KMS-11 (cell line): Measurements from ENCODE around the gene KLC1.

ENCODE experiments used
- H2AFZ ChIP-seq: fragments of 200-600 bp; sonication (generic); 2 replicates; pipeline ENCODE4 v1.6.1; 2016; ENCODE audit warnings: antibody characterized with exemption, mixed run types, low read depth
- H3K27ac ChIP-seq: fragments of 200-600 bp; sonication (generic); 2 replicates; pipeline ENCODE4 v1.6.1; 2016; ENCODE audit warnings: mild to moderate bottlenecking, mixed run types
- H3K27me3 ChIP-seq: fragments of 200-600 bp; sonication (generic); 2 replicates; pipeline ENCODE4 v1.6.1; 2017; ENCODE audit warnings: mild to moderate bottlenecking, low read depth, mixed run types, moderate library complexity; ENCODE audit not compliant: insufficient read depth
- H3K36me3 ChIP-seq: fragments of 200-600 bp; sonication (generic); 2 replicates; pipeline ENCODE4 v1.6.1; 2017; ENCODE audit warnings: mild to moderate bottlenecking, mixed run types; ENCODE audit not compliant: insufficient read depth
- H3K4me1 ChIP-seq: fragments of 200-600 bp; sonication (generic); 2 replicates; pipeline ENCODE4 v1.6.1; 2016; ENCODE audit warnings: mild to moderate bottlenecking, low read depth, mixed run types; ENCODE audit not compliant: poor library complexity, severe bottlenecking
- H3K4me2 ChIP-seq: fragments of 200-600 bp; sonication (generic); 2 replicates; pipeline ENCODE4 v1.7.0; 2016; ENCODE audit warnings: mild to moderate bottlenecking, mixed run types
- H3K4me3 ChIP-seq: fragments of 200-600 bp; sonication (generic); IDR thresholded peaks from 2 replicates; pipeline ENCODE4 v1.6.1; 2017; ENCODE audit warnings: low read depth, low read length, mixed read lengths; ENCODE audit not compliant: insufficient read depth
- H3K79me2 ChIP-seq: fragments of 200-600 bp; sonication (generic); 2 replicates; pipeline ENCODE4 v1.6.1; 2016; ENCODE audit warnings: low read depth, mixed run types; ENCODE audit not compliant: insufficient read depth
- H3K9ac ChIP-seq: fragments of 200-600 bp; sonication (generic); 2 replicates; pipeline ENCODE4 v1.6.1; 2016; ENCODE audit warnings: mild to moderate bottlenecking, mixed run types
- H4K20me1 ChIP-seq: fragments of 200-600 bp; sonication (generic); 2 replicates; pipeline ENCODE4 v1.6.1; 2016; ENCODE audit warnings: mild to moderate bottlenecking, mixed run types; ENCODE audit not compliant: insufficient read depth
- CTCF ChIP-seq: fragments of 200-600 bp; sonication (generic); conservative IDR thresholded peaks from 2 replicates; pipeline ENCODE4 v1.6.1; 2017; ENCODE audit warnings: low read depth, mild to moderate bottlenecking, antibody characterized with exemption, low read length, moderate library complexity, mixed read lengths

The KLC1 gene

GRCh38 chr14:103623308-103623707 lies 5.7 kb upstream of the KLC1 start:
- H3K9ac ChIP-seq = no peak overlapping the region
- H3K4me2 ChIP-seq = no peak overlapping the region
- TF ChIP-seq CTCF = no peak
- no peaks in the 10 kb centered on the region for H3K36me3 ChIP-seq
- no peak overlapping the region for H3K27ac ChIP-seq
- no peaks in the 10 kb centered on the region for H3K79me2 ChIP-seq
- no peaks in the 10 kb centered on the region for H4K20me1 ChIP-seq
- H3K4me3 ChIP-seq = no peak overlapping the region
- peaks cover 16% of the 10 kb centered on the region for H3K4me1 ChIP-seq
- H3K27me3 ChIP-seq = no peaks in the 10 kb centered on the region
- H2AFZ ChIP-seq = no peak overlapping the region

DNA sequence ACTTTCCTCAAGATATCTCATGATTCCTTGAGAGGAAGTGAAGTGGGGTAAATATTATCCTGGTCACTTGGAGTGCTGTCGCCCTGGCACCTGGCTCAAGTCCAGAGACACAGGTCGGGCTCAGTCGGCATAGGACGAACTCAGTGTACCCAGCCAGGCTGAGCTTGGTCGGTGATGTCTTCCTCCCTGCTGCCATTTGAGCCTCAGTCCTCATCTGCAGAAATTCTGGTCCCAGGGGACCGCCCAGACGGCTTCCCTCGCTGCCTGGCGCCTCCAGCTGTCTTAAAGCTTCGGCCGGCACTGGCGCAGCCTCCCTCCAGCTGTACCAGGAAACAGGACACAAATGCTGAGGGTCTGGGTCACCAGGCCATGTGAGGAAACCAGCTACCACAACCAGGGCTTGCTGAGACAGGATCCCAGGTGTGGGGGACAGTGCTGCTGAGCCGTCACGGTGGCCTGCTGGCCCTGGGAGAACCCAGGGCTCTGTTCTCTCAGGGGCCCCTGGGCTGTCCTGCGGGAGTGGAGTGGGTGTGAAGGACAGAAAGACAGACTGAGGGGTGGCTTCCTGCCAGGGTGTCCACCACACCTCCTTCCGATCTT lies 5.0 kb upstream of the KLC1 start:
- H3K79me2 ChIP-seq = no peaks in the 10 kb centered on the region
- no peak overlapping the region for H2AFZ ChIP-seq
- TF ChIP-seq CTCF = no peak
- H3K27ac ChIP-seq = no peak overlapping the region
- no peaks in the 10 kb centered on the region for H4K20me1 ChIP-seq
- peaks cover 16% of the 10 kb centered on the region for H3K4me1 ChIP-seq
- no peaks in the 10 kb centered on the region for H3K27me3 ChIP-seq
- H3K4me3 ChIP-seq = no peak overlapping the region
- H3K4me2 ChIP-seq = no peak overlapping the region
- H3K36me3 ChIP-seq = no peaks in the 10 kb centered on the region
- no peak overlapping the region for H3K9ac ChIP-seq

DNA sequence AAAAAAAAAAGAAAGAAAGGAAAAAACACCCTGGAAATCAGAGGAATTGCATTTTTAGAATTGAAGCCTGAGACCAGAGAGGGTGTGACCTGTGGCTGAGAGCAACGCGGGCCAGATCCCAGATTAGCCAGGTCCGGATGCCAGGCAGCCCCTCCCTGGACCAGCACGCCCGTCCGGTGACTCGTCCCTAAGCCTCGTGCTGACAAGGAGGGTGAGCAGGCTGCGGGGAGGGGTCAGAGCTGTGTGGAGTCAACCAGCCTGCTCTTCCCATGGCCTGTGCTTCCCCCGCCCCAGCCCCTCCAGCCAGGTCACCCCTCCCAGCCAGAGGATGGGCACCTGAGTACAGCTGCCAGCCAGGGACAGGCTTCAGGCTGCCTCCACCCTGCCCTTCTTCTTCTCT lies 4.2 kb upstream of the KLC1 start:
- Histone ChIP-seq H3K4me2 (no peak overlapping the region), H4K20me1 (no peaks in the 10 kb centered on the region), H3K27ac (no peak overlapping the region), H3K4me3 (no peak overlapping the region), H3K27me3 (no peaks in the 10 kb centered on the region), H3K79me2 (peaks cover 3% of the 10 kb centered on the region), H3K9ac (no peak overlapping the region), H3K4me1 (peaks cover 16% of the 10 kb centered on the region), H2AFZ (no peak overlapping the region), H3K36me3 (no peaks in the 10 kb centered on the region)
- no peak for TF ChIP-seq CTCF

GRCh38 chr14:103625356-103626095 lies 3.5 kb upstream of the KLC1 start:
- H3K79me2 ChIP-seq = peaks cover 9% of the 10 kb centered on the region
- H3K36me3 ChIP-seq = no peaks in the 10 kb centered on the region
- H3K4me2 ChIP-seq = no peak overlapping the region
- no peak overlapping the region for H3K27ac ChIP-seq
- no peak for TF ChIP-seq CTCF
- H3K9ac ChIP-seq = no peak overlapping the region
- H3K4me3 ChIP-seq = no peak overlapping the region
- H3K4me1 ChIP-seq = peaks cover 20% of the 10 kb centered on the region
- no peak overlapping the region for H2AFZ ChIP-seq
- H4K20me1 ChIP-seq = no peaks in the 10 kb centered on the region
- H3K27me3 ChIP-seq = no peaks in the 10 kb centered on the region
